ENCODE measurements around the gene APOC3.
"Not testable (repeated sequence)": the region's sequence is repeated elsewhere in the genome, so short reads cannot be mapped to it uniquely, and the experiment has no call there.

APOC3 gene

GRCh38 chr11:116826751-116827431 lies 2.8 kb upstream of the APOC3 start:
- Mint-ChIP-seq H3K4me1 (no peaks in the 10 kb centered on the region), H3K27ac (ENCODE audit: low read depth) (no peak overlapping the region), H3K27me3 (no peaks in the 10 kb centered on the region), H3K36me3 (ENCODE audit: insufficient read depth) (no peaks in the 10 kb centered on the region), H3K9me3 (no peaks in the 10 kb centered on the region), H3K4me3 (no peak overlapping the region)
- DNase-seq (ENCODE audit: low spot score in 2 of 2) (no peak), ATAC-seq (replicated peaks; ENCODE audit: extremely low read depth, poor library complexity, severe bottlenecking) (no peak)

- H3K36me3 Mint-ChIP-seq (ENCODE audit: insufficient read depth) = no peaks in the 10 kb centered on the region
- H3K27me3 Mint-ChIP-seq = no peaks in the 10 kb centered on the region
- ATAC-seq (replicated peaks; ENCODE audit: extremely low read depth, poor library complexity, severe bottlenecking) (no peak), DNase-seq (ENCODE audit: low spot score in 2 of 2) (no peak)
- H3K4me1 Mint-ChIP-seq = no peaks in the 10 kb centered on the region
- no peaks in the 10 kb centered on the region for H3K9me3 Mint-ChIP-seq
- no peak overlapping the region for H3K4me3 Mint-ChIP-seq
- H3K27ac Mint-ChIP-seq (ENCODE audit: low read depth) = no peak overlapping the region
Observed at GRCh38 chr11:116827461-116827860, 2.2 kb upstream of the APOC3 start.

GRCh38 chr11:116828632-116829524 lies 829 bp upstream of the APOC3 start:
- no peaks in the 10 kb centered on the region for H3K4me1 Mint-ChIP-seq
- H3K27me3 Mint-ChIP-seq = no peaks in the 10 kb centered on the region
- no peak overlapping the region for H3K27ac Mint-ChIP-seq (ENCODE audit: low read depth)

GRCh38 chr11:116830184-116830912 lies 641 bp downstream of the APOC3 start:
- Mint-ChIP-seq H3K27me3 (no peaks in the 10 kb centered on the region), H3K4me1 (peaks cover 8% of the 10 kb centered on the region), H3K27ac (ENCODE audit: low read depth) (no peak overlapping the region), H3K36me3 (ENCODE audit: insufficient read depth) (no peaks in the 10 kb centered on the region), H3K9me3 (no peaks in the 10 kb centered on the region), H3K4me3 (no peak overlapping the region)
- ATAC-seq (replicated peaks; ENCODE audit: extremely low read depth, poor library complexity, severe bottlenecking) (no peak), DNase-seq (ENCODE audit: low spot score in 2 of 2) (no peak)

More at GRCh38 chr11:116828632-116829524, 829 bp upstream of the APOC3 start:
- DNase-seq (ENCODE audit: low spot score in 2 of 2) (no peak), ATAC-seq (replicated peaks; ENCODE audit: extremely low read depth, poor library complexity, severe bottlenecking) (no peak)
- Mint-ChIP-seq H3K9me3 (no peaks in the 10 kb centered on the region), H3K36me3 (ENCODE audit: insufficient read depth) (no peaks in the 10 kb centered on the region), H3K4me3 (no peak overlapping the region)

GRCh38 chr11:116831790-116832349 lies 2.2 kb downstream of the APOC3 start:
- Mint-ChIP-seq H3K36me3 (ENCODE audit: insufficient read depth) (peaks cover 3% of the 10 kb centered on the region), H3K9me3 (no peaks in the 10 kb centered on the region), H3K27me3 (no peaks in the 10 kb centered on the region), H3K4me1 (peaks cover 17% of the 10 kb centered on the region), H3K4me3 (no peak overlapping the region), H3K27ac (ENCODE audit: low read depth) (no peak overlapping the region)
- ATAC-seq (replicated peaks; ENCODE audit: extremely low read depth, poor library complexity, severe bottlenecking) (no peak), DNase-seq (ENCODE audit: low spot score in 2 of 2) (no peak)

GRCh38 chr11:116832350-116833290 lies 2.9 kb downstream of the APOC3 start:
- H3K27ac Mint-ChIP-seq (ENCODE audit: low read depth) = no peak overlapping the region
- H3K9me3 Mint-ChIP-seq = no peaks in the 10 kb centered on the region
- no peaks in the 10 kb centered on the region for H3K27me3 Mint-ChIP-seq
- no peak for DNase-seq (ENCODE audit: low spot score in 2 of 2)
- no peak for ATAC-seq (replicated peaks; ENCODE audit: extremely low read depth, poor library complexity, severe bottlenecking)
- peaks cover 17% of the 10 kb centered on the region for H3K4me1 Mint-ChIP-seq
- H3K4me3 Mint-ChIP-seq = no peak overlapping the region
- peaks cover 3% of the 10 kb centered on the region for H3K36me3 Mint-ChIP-seq (ENCODE audit: insufficient read depth)

GRCh38 chr11:116833491-116833815 lies 3.7 kb downstream of the APOC3 start:
- DNase-seq (ENCODE audit: low spot score in 2 of 2) (no peak), ATAC-seq (replicated peaks; ENCODE audit: extremely low read depth, poor library complexity, severe bottlenecking) (no peak)
- H3K27me3 Mint-ChIP-seq = no peaks in the 10 kb centered on the region
- H3K9me3 Mint-ChIP-seq = no peaks in the 10 kb centered on the region
- no peak overlapping the region for H3K4me3 Mint-ChIP-seq
- H3K4me1 Mint-ChIP-seq = peaks cover 17% of the 10 kb centered on the region
- no peak overlapping the region for H3K27ac Mint-ChIP-seq (ENCODE audit: low read depth)
- peaks cover 3% of the 10 kb centered on the region for H3K36me3 Mint-ChIP-seq (ENCODE audit: insufficient read depth)

- peaks cover 17% of the 10 kb centered on the region for H3K4me1 Mint-ChIP-seq
- DNase-seq (ENCODE audit: low spot score in 2 of 2) (no peak), ATAC-seq (replicated peaks; ENCODE audit: extremely low read depth, poor library complexity, severe bottlenecking) (no peak)
- no peaks in the 10 kb centered on the region for H3K9me3 Mint-ChIP-seq
- H3K27ac Mint-ChIP-seq (ENCODE audit: low read depth) = no peak overlapping the region
- H3K27me3 Mint-ChIP-seq = no peaks in the 10 kb centered on the region
- H3K4me3 Mint-ChIP-seq = peak overlapping the region; percentile 43
- peaks cover 3% of the 10 kb centered on the region for H3K36me3 Mint-ChIP-seq (ENCODE audit: insufficient read depth)
Observed at GRCh38 chr11:116833816-116834534, 4.3 kb downstream of the APOC3 start.

GRCh38 chr11:116834535-116835041 lies 4.9 kb downstream of the APOC3 start:
- ATAC-seq (replicated peaks; ENCODE audit: extremely low read depth, poor library complexity, severe bottlenecking); H3K9me3 Mint-ChIP-seq; DNase-seq (ENCODE audit: low spot score in 2 of 2); H3K27me3 Mint-ChIP-seq; H3K36me3 Mint-ChIP-seq (ENCODE audit: insufficient read depth): not testable (repeated sequence)
- Mint-ChIP-seq H3K27ac (ENCODE audit: low read depth) (peak overlapping the region; percentile 78), H3K4me3 (peak overlapping the region; percentile 79), H3K4me1 (peaks cover 17% of the 10 kb centered on the region)

- peaks cover 17% of the 10 kb centered on the region for H3K4me1 Mint-ChIP-seq
- no peaks in the 10 kb centered on the region for H3K9me3 Mint-ChIP-seq
- no peaks in the 10 kb centered on the region for H3K27me3 Mint-ChIP-seq
- peak overlapping the region; percentile 78 for H3K27ac Mint-ChIP-seq (ENCODE audit: low read depth)
- ATAC-seq (replicated peaks; ENCODE audit: extremely low read depth, poor library complexity, severe bottlenecking) (peak; percentile 2), DNase-seq (ENCODE audit: low spot score in 2 of 2) (no peak)
- peak overlapping the region; percentile 79 for H3K4me3 Mint-ChIP-seq
- peaks cover 3% of the 10 kb centered on the region for H3K36me3 Mint-ChIP-seq (ENCODE audit: insufficient read depth)
Observed at GRCh38 chr11:116835042-116835772, 5.5 kb downstream of the APOC3 start.
